Activated naive CD4-positive, alpha-beta T cell treated with Interleukin-2 at 50 U/mL for 16 hours (primary cell): ENCODE results near the gene RSBN1L.
"Not testable (repeated sequence)": the region's sequence is repeated elsewhere in the genome, so short reads cannot be mapped to it uniquely, and the experiment has no call there.

Experiments
- DNase-seq: peaks from one replicate; pipeline ENCODE4 v3.0.0-alpha.2; 2020

The RSBN1L gene

GRCh38 chr7:77696057-77696642 lies at the start of gene RSBN1L:
Gene RSBN1L (plus strand): TSS chr7:77696459. CDS start chr7:77696470, 11 bp downstream.
- peak; percentile 99 for DNase-seq

DNA sequence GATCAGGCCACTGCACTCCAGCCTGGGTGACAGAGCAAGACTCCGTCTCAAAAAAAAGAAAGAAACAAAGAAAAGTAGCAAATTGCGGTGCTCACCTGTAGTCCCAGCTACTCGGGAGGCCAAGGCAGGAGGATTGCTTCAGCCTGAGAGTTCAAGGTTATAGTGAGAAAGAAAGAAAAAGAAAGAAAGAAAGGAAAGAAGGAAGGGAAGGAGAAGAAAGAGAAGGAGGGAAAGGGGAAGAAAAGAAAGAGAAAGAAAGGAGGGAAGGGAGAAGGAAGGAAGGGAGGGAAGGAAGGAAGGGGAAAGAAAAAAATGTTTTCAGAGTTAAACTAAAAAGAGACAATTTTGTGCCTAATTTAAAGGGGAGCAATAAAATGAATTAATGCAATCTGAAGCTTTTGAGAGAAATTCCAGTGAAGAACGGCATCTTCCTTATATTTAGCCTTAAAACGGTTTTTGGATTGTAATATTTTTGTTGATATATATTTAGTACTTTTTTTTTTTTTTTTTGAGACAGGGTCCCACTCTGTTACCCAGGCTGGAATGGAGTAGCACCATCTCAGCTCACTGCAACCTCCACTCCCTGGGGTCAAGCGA lies 47.4 kb upstream of the RSBN1L start:
- DNase-seq = no peak

GRCh38 chr7:77649716-77650349 lies 46.4 kb upstream of the RSBN1L start:
- DNase-seq = no peak

DNA sequence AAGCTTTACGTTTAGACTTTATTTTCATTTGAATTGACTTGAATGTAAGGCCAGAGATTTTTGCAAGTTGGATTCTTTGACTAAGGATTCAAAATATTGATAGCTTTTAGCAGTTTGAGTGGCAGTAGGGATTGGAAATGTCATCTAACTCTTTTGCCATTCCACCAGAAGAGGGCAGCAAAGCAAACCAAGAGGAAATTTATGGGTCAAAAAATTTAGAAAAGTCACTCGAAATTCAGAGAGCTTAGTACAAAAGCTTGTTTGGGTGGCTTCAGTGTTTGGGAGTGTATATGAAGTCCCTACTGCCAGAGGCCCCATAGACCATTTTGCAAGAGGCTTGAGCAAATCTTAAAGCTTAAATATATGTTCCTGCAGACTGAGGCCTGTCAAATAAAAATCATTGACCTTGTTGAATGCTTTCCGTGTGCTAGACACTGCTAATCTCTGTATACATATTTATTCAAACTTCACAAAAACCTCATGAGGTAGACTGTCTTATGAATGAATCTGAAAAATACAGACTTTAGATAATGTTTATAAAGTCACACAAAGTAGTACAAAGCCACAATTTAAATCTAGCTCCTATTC lies 44.6 kb upstream of the RSBN1L start:
- DNase-seq = no peak

- not testable (repeated sequence) for DNase-seq
Measured at GRCh38 chr7:77652826-77653225, 43.4 kb upstream of the RSBN1L start.

- no peak for DNase-seq
Measured at GRCh38 chr7:77653572-77653971, 42.7 kb upstream of the RSBN1L start.

- DNase-seq = no peak
Measured at GRCh38 chr7:77655356-77655755, 40.9 kb upstream of the RSBN1L start.

DNA sequence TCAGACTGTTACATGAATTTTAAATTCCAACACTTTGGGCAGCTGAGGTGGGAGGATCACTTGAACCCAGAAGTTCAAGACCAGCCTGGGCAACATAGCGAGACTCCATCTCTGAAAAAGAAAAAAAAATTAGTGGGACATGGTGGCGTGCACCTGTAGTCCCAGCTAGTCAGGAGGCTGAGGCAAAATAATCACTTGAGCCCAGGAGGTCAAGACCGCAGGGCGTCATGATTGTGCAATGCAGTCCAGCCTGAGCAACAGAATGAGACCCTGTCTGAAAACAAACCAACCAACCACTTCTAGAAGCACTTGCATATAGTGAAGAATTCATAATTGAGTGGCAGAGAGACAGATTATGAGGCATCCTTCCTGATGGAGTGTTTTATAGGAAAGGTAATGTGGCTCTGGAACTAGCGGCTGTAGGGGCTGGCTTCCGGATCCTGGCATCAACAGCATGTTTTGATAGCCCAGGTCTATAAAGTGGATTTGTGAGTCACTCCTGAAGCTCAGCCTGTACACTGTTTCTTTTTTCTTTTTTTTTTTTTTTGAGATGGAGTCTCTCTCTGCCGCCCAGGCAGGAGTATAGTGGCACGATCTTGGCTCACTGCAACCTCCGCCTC lies 40.3 kb upstream of the RSBN1L start:
- no peak for DNase-seq

GRCh38 chr7:77657427-77658224 lies 38.6 kb upstream of the RSBN1L start:
- no peak for DNase-seq

DNA sequence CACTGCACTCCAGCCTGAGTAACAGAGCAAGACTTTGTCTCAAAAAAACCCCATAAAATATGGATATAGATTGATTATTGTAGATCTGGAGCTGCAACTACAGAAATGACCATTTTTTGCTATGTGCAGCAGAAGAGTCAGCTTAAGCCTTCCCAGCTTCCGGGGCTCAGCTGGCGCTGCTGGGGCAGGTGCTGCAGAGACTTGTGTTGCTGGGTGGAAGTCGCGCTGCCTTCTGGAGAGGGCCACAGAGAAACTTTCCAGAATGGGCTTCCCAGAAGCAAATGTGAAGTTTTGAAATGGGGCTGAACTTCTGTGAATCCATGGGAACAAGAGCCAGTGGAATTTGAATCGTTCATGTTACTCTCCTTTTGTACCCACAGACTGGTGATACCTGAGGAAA lies 37.3 kb upstream of the RSBN1L start:
- DNase-seq = no peak

- no peak for DNase-seq
Measured at GRCh38 chr7:77661816-77662215, 34.4 kb upstream of the RSBN1L start.

DNA sequence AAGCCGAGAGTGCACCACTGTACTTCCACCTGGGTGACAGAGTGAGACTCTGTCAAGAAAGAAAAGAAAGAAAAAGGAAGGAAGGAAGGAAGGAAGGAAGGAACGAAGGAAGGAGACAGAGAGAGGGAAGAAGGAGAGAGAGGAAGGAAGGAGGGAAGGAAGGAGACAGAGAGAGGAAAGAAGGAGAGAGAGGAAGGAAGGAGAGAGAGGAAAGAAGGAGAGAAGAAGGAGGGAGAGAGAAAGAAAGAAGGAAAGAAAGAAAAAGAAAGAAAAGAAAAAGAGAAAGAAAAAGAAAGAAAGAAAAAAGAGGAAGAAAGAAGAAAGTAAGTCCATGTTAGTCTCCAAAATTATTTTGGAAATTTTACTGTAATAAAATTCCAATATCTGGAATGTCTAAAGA lies 33.4 kb upstream of the RSBN1L start:
- DNase-seq = no peak

GRCh38 chr7:77664715-77665114 lies 31.5 kb upstream of the RSBN1L start:
- no peak for DNase-seq

DNA sequence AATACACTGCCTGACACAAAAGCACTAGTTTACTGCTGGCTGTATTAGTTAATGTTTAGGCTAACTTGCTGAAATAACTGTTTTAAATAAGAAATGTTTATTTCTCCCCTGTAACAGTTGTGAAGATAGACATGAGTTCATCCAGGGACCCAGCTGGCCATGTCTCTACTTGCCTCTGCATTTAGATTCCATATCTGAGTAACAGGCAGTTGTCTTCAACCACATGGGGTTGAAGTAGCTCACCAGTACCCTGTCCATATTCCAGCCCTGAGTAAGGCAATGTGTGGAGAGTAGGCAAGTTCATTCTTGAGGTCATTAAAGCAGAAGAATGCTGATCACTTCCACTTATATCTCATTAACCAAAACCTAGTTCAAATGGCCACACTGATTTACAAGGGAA lies 31.1 kb upstream of the RSBN1L start:
- no peak for DNase-seq

- DNase-seq = no peak
Measured at GRCh38 chr7:77667459-77668086, 28.7 kb upstream of the RSBN1L start.

DNA sequence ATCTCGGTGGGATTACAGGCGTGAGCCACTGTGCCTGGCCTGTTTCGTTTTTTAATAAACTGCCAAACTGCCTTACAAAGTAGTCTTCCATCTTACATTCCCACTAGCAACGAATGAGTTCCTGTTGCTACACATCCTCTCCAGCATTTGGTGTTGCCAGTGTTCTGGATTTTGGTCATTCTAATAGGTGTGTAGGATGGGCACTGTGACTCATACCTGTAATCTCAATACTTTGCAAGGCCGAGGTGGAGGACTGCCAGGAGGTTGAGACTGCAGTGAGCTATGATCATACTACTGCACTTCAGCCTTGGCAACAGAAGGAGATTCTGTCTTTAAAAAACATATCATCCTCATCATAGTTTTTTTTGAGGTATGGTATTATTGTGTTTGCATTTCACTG lies 21.4 kb upstream of the RSBN1L start:
- no peak for DNase-seq

DNA sequence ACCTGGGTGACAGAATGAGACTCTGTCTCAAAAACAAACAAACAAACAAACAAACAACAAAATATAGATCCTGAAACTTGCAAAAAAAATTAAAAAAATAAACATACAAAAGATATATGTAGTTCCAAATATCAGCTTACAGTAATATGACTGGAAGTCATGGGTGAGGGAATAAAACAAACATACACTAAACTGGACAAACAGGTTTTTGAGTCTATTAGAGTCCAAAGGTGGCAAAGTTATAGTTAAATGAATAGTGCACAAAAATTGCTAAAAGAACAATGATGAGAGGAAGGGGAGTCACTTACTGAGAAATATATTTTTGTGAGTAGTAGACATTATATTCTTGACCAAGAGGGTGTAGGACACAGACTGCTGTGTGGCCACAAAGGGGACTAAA lies 16.7 kb upstream of the RSBN1L start:
- no peak for DNase-seq

DNA sequence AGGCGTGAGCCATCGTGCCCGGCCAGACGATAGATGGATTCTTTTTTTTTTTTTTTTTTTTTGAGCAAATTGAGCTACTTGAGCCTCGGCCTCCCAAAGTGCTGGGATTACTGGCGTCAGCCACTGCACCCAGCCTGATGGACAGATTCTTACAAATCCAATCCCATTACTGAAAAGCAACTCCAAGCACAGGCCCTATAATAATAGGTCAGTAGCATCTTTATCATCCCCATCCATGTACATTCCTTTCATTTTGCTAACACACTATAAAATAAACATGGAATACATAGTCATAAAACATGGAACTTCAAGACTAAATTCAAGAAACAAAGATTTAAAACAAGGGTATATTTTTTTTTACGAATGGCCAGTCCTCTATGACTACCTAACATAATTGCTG lies 16.0 kb upstream of the RSBN1L start:
- DNase-seq = no peak

- no peak for DNase-seq
Measured at GRCh38 chr7:77684030-77684429, 12.2 kb upstream of the RSBN1L start.

GRCh38 chr7:77685233-77685632 lies 11.0 kb upstream of the RSBN1L start:
- no peak for DNase-seq

GRCh38 chr7:77687100-77687746 lies 9.0 kb upstream of the RSBN1L start:
- DNase-seq = no peak

- DNase-seq = no peak
Measured at GRCh38 chr7:77687747-77688144, 8.5 kb upstream of the RSBN1L start.
